OCI-LY3 (cell line): ENCODE measurements around the gene ANXA11.

Experiments used
- H2AFZ ChIP-seq: fragments of 200-600, 300-600 bp; shearing (Covaris generic); 2 replicates; pipeline ENCODE4 v1.6.0; 2014; ENCODE audit warnings: antibody characterized with exemption, low read depth, low read length
- H3K27ac ChIP-seq: fragments of 200-600, 300-600 bp; sonication (generic); 2 replicates; pipeline ENCODE4 v1.5.1; 2014; ENCODE audit warnings: mild to moderate bottlenecking, low read length, moderate library complexity, mixed read lengths
- H3K27me3 ChIP-seq: fragments of 200-600, 300-600 bp; sonication (generic); 2 replicates; pipeline ENCODE4 v1.6.1; 2014; ENCODE audit warnings: low read depth, low read length, mixed read lengths
- H3K36me3 ChIP-seq: fragments of 200-600, 300-600 bp; sonication (generic); replicated peaks from 2 replicates; pipeline ENCODE3; 2014; ENCODE audit warnings: low read depth, low read length, mixed read lengths
- H3K4me1 ChIP-seq: fragments of 300-600, 200-600 bp; sonication (generic); 2 replicates; pipeline ENCODE4 v1.6.1; 2014; ENCODE audit warnings: low read length, mixed read lengths
- H3K4me2 ChIP-seq: fragments of 200-600, 300-600 bp; sonication (generic); 2 replicates; pipeline ENCODE4 v1.6.1; 2014; ENCODE audit warnings: low read length, mixed read lengths
- H3K4me3 ChIP-seq: fragments of 300-600, 200-600 bp; sonication (generic); 2 replicates; pipeline ENCODE4 v1.5.1; 2014; ENCODE audit warnings: antibody characterized with exemption, mild to moderate bottlenecking, low read length, moderate library complexity
- H3K79me2 ChIP-seq: fragments of 300-600, 200-600 bp; shearing (Covaris generic); 2 replicates; pipeline ENCODE4 v1.6.1; 2014; ENCODE audit warnings: mild to moderate bottlenecking, low read length, mixed read lengths
- H3K9ac ChIP-seq: fragments of 300-600, 200-600 bp; shearing (Covaris generic); 2 replicates; pipeline ENCODE4 v1.6.0; 2014; ENCODE audit warnings: mild to moderate bottlenecking, low read length, moderate library complexity
- H3K9me3 ChIP-seq: fragments of 200-600, 300-600 bp; shearing (Covaris generic); 2 replicates; pipeline ENCODE4 v1.6.1; 2014; ENCODE audit warnings: low read length, mixed read lengths; ENCODE audit not compliant: insufficient read depth
- H4K20me1 ChIP-seq: fragments of 200-600, 300-600 bp; sonication (generic); 2 replicates; pipeline ENCODE4 v1.6.1; 2016; ENCODE audit warnings: low read length, mixed read lengths; ENCODE audit not compliant: insufficient read depth
- CTCF ChIP-seq: fragments of 200-600, 300-600 bp; sonication (generic); IDR thresholded peaks from 2 replicates; pipeline ENCODE4 v1.5.1; 2014; ENCODE audit warnings: antibody characterized with exemption, low read length, low read depth
- EZH2phosphoT487 ChIP-seq: fragments of 200-600 bp; shearing (Covaris generic); IDR thresholded peaks from 2 replicates; pipeline ENCODE4 v1.6.1; 2018; ENCODE audit warnings: antibody characterized with exemption, mixed run types, low read depth

ANXA11 gene

GRCh38 chr10:80161321-80162083, 43.8 kb downstream of the ANXA11 start:
- Histone ChIP-seq H3K4me3 (no peak overlapping the region), H3K79me2 (no peaks in the 10 kb centered on the region), H2AFZ (no peak overlapping the region), H3K9me3 (no peaks in the 10 kb centered on the region), H3K9ac (no peak overlapping the region), H3K4me2 (no peak overlapping the region), H3K4me1 (peaks cover 14% of the 10 kb centered on the region), H3K36me3 (peaks cover 44% of the 10 kb centered on the region), H3K27me3 (no peaks in the 10 kb centered on the region), H3K27ac (no peak overlapping the region), H4K20me1 (0 out of 2 replicates have a peak, but pooled peaks cover 3% of the 10 kb centered on the region)
- TF ChIP-seq CTCF (peak; percentile 21), EZH2phosphoT487 (no peak)

- peaks cover 5% of the 10 kb centered on the region for H3K4me1 ChIP-seq
- TF ChIP-seq EZH2phosphoT487, result no peak
- H3K4me2 ChIP-seq, result no peak overlapping the region
- 0 out of 2 replicates have a peak, but pooled peaks cover 3% of the 10 kb centered on the region for H4K20me1 ChIP-seq
- H3K4me3 ChIP-seq, result no peak overlapping the region
- H3K27ac ChIP-seq, result no peak overlapping the region
- H3K79me2 ChIP-seq, result no peaks in the 10 kb centered on the region
- no peak overlapping the region for H2AFZ ChIP-seq
- H3K9ac ChIP-seq, result no peak overlapping the region
- no peaks in the 10 kb centered on the region for H3K9me3 ChIP-seq
- no peaks in the 10 kb centered on the region for H3K27me3 ChIP-seq
- peaks cover 41% of the 10 kb centered on the region for H3K36me3 ChIP-seq
Observed at GRCh38 chr10:80160361-80161320, 44.7 kb downstream of the ANXA11 start.

GRCh38 chr10:80159166-80159873, 46.0 kb downstream of the ANXA11 start:
- H3K9me3 ChIP-seq, result no peaks in the 10 kb centered on the region
- no peak overlapping the region for H2AFZ ChIP-seq
- H4K20me1 ChIP-seq, result no peaks in the 10 kb centered on the region
- TF ChIP-seq EZH2phosphoT487, result no peak
- TF ChIP-seq CTCF, result no peak
- peaks cover 35% of the 10 kb centered on the region for H3K36me3 ChIP-seq
- H3K4me1 ChIP-seq, result no peaks in the 10 kb centered on the region
- H3K27ac ChIP-seq, result no peak overlapping the region
- H3K4me3 ChIP-seq, result no peak overlapping the region
- H3K4me2 ChIP-seq, result no peak overlapping the region
- no peak overlapping the region for H3K9ac ChIP-seq
- no peaks in the 10 kb centered on the region for H3K27me3 ChIP-seq
- no peaks in the 10 kb centered on the region for H3K79me2 ChIP-seq

GRCh38 chr10:80158598-80159127, 46.7 kb downstream of the ANXA11 start:
- Histone ChIP-seq H3K4me1 (no peaks in the 10 kb centered on the region), H3K27me3 (no peaks in the 10 kb centered on the region), H3K4me2 (no peak overlapping the region), H3K79me2 (no peaks in the 10 kb centered on the region), H4K20me1 (no peaks in the 10 kb centered on the region), H3K4me3 (no peak overlapping the region), H3K36me3 (peaks cover 31% of the 10 kb centered on the region), H3K9ac (no peak overlapping the region), H3K9me3 (no peaks in the 10 kb centered on the region), H3K27ac (no peak overlapping the region), H2AFZ (no peak overlapping the region)
- TF ChIP-seq EZH2phosphoT487 (no peak), CTCF (no peak)
